Measurements from ENCODE around the gene SPRR5.

The SPRR5 gene

GRCh38 chr1:152983234-152983633, 36.2 kb downstream of the SPRR5 start:
- DNase-seq (no peak), ATAC-seq (no peak)

- no peak for ATAC-seq
Observed at GRCh38 chr1:152983743-152984142, 36.7 kb downstream of the SPRR5 start, which contains the start of gene SPRR1A. Gene SPRR1A, plus strand, starts transcription at chr1:152984081. Its CDS starts 1,150 bp downstream, at chr1:152985231.

GRCh38 chr1:152986578-152986977, 39.6 kb downstream of the SPRR5 start:
- ATAC-seq, result no peak
- no peak for DNase-seq

More at GRCh38 chr1:152983743-152984142, 36.7 kb downstream of the SPRR5 start, which contains the start of gene SPRR1A:
- DNase-seq, result no peak

- no peak for ATAC-seq
- no peak for DNase-seq
Observed at GRCh38 chr1:152993186-152993585, 46.2 kb downstream of the SPRR5 start.

GRCh38 chr1:152995842-152996241, 48.8 kb downstream of the SPRR5 start:
- no peak for DNase-seq

GRCh38 chr1:152996633-152997400, 49.8 kb downstream of the SPRR5 start:
- DNase-seq (no peak), ATAC-seq (no peak)

More at GRCh38 chr1:152995842-152996241, 48.8 kb downstream of the SPRR5 start:
- ATAC-seq, result no peak

- ATAC-seq (no peak), DNase-seq (no peak)
Observed at GRCh38 chr1:152997901-152998300, 50.9 kb downstream of the SPRR5 start.

- DNase-seq (no peak), ATAC-seq (no peak)
Observed at GRCh38 chr1:152998476-152998875, 51.5 kb downstream of the SPRR5 start.
